Neural progenitor cell (in vitro differentiated cells): ENCODE measurements around the gene CTDSP1. TPM values are rescaled to one million over a fixed set of nuclear protein-coding genes. Genes with fewer than 3 reads are reported as not detected.

Experiments used
- DNase-seq: peaks from one replicate; pipeline ENCODE4 v3.0.0-alpha.2; 2016; ENCODE audit warnings: low spot score
- H2AFZ ChIP-seq: fragments of 200-600 bp; sonication (generic); replicated peaks from 2 replicates; pipeline ENCODE4 v1.6.1; 2016; ENCODE audit warnings: antibody characterized with exemption
- H3F3A ChIP-seq: fragments of 200-600 bp; sonication (generic); 2 replicates; pipeline ENCODE4 v1.6.1; 2016; ENCODE audit warnings: antibody characterized with exemption, low read depth
- H3K27ac ChIP-seq: fragments of 200-600 bp; sonication (generic); 2 replicates; pipeline ENCODE4 v1.5.1; 2016; ENCODE audit warnings: mild to moderate bottlenecking
- H3K27me3 ChIP-seq: fragments of 200-600 bp; sonication (generic); 2 replicates; pipeline ENCODE4 v1.6.1; 2016; ENCODE audit warnings: mild to moderate bottlenecking, moderate library complexity
- H3K36me3 ChIP-seq: fragments of 200-600 bp; sonication (generic); 2 replicates; pipeline ENCODE4 v1.5.1; 2016
- H3K4me1 ChIP-seq: fragments of 200-600 bp; sonication (generic); 2 replicates; pipeline ENCODE4 v1.6.1; 2016; ENCODE audit warnings: mixed run types
- H3K4me2 ChIP-seq: fragments of 200-600 bp; sonication (generic); 2 replicates; pipeline ENCODE4 v1.6.1; 2016
- H3K4me3 ChIP-seq: fragments of 200-600 bp; sonication (generic); 2 replicates; pipeline ENCODE4 v1.5.1; 2016
- H3K79me2 ChIP-seq: fragments of 200-600 bp; sonication (generic); 2 replicates; pipeline ENCODE4 v1.6.1; 2016; ENCODE audit warnings: low read depth
- H3K9ac ChIP-seq: fragments of 200-600 bp; sonication (generic); 2 replicates; pipeline ENCODE4 v1.6.1; 2016
- H3K9me3 ChIP-seq: fragments of 200-600 bp; sonication (generic); 2 replicates; pipeline ENCODE4 v1.5.1; 2016; ENCODE audit warnings: low read depth
- H4K20me1 ChIP-seq: fragments of 200-600 bp; sonication (generic); 2 replicates; pipeline ENCODE4 v1.6.1; 2016; ENCODE audit warnings: low read depth
- H3K27ac Mint-ChIP-seq: 3 replicates; pipeline ENCODE4 v1.8.0; 2021; ENCODE audit warnings: mixed read lengths
- H3K27me3 Mint-ChIP-seq: 2 replicates; pipeline ENCODE4 v1.8.0; 2022; ENCODE audit warnings: low read depth, mild to moderate bottlenecking, inconsistent platforms, moderate library complexity, mixed read lengths; ENCODE audit not compliant: insufficient read depth
- H3K36me3 Mint-ChIP-seq: 3 replicates; pipeline ENCODE4 v1.8.0; 2021; ENCODE audit warnings: mixed read lengths
- H3K4me1 Mint-ChIP-seq: 3 replicates; pipeline ENCODE4 v1.8.0; 2021; ENCODE audit warnings: mixed read lengths
- H3K4me3 Mint-ChIP-seq: 3 replicates; pipeline ENCODE4 v1.8.0; 2021; ENCODE audit warnings: mild to moderate bottlenecking, moderate library complexity, mixed read lengths
- H3K9me3 Mint-ChIP-seq: 3 replicates; pipeline ENCODE4 v1.8.0; 2020; ENCODE audit warnings: mixed read lengths
- EZH2 ChIP-seq: fragments of 200-600 bp; sonication (generic); IDR thresholded peaks from 2 replicates; pipeline ENCODE4 v1.6.1; 2017; ENCODE audit warnings: antibody characterized with exemption, mild to moderate bottlenecking, moderate library complexity
- EZH2phosphoT487 ChIP-seq: fragments of 200-600 bp; sonication (generic); IDR thresholded peaks from 2 replicates; pipeline ENCODE4 v1.6.1; 2017; ENCODE audit warnings: antibody characterized with exemption
- total RNA-seq: library from RNA; depleted of rRNA; stranded (reverse); fragments of >200 nt; gene quantifications from 2 replicates; pipeline ENCODE4 v1.2.3, GENCODE V29; 2015; ENCODE audit warnings: low replicate concordance
- TF ChIP-seq, protein P1 (sequence below): fragments of 200-600 bp; sonication (generic); IDR thresholded peaks from 2 replicates; pipeline ENCODE4 v1.5.1; 2017; ENCODE audit warnings: antibody characterized with exemption, mild to moderate bottlenecking

Gene CTDSP1
- total RNA-seq, 1 donor from 2014 or later, result 31.3 TPM

GRCh38 chr2:218418321-218418716 is 18.7 kb downstream of the CTDSP1 start:
- H3K36me3 Mint-ChIP-seq, result no peaks in the 10 kb centered on the region
- no peak overlapping the region for H3K4me3 Mint-ChIP-seq
- no peaks in the 10 kb centered on the region for H3F3A ChIP-seq
- no peak overlapping the region for H3K4me2 ChIP-seq
- H3K9me3 ChIP-seq, result no peaks in the 10 kb centered on the region
- no peaks in the 10 kb centered on the region for H4K20me1 ChIP-seq
- H2AFZ ChIP-seq, result no peak overlapping the region
- no peak overlapping the region for H3K27ac ChIP-seq
- no peak overlapping the region for H3K9ac ChIP-seq
- no peaks in the 10 kb centered on the region for H3K4me1 ChIP-seq
- no peaks in the 10 kb centered on the region for H3K36me3 ChIP-seq
- H3K79me2 ChIP-seq, result no peaks in the 10 kb centered on the region
- no peaks in the 10 kb centered on the region for H3K27me3 ChIP-seq
- H3K27ac Mint-ChIP-seq, result no peak overlapping the region
- peaks cover 5% of the 10 kb centered on the region for H3K27me3 Mint-ChIP-seq
- TF ChIP-seq EZH2phosphoT487, result no peak
- no peak overlapping the region for H3K4me3 ChIP-seq
- no peaks in the 10 kb centered on the region for H3K9me3 Mint-ChIP-seq
- DNase-seq, result no peak
- H3K4me1 Mint-ChIP-seq, result peaks cover 9% of the 10 kb centered on the region

- Histone ChIP-seq H4K20me1 (no peaks in the 10 kb centered on the region), H3K9ac (no peak within 1 kb of the TSS), H3K79me2 (no peaks in the 10 kb centered on the region), H3K9me3 (no peaks in the 10 kb centered on the region), H3F3A (no peaks in the 10 kb centered on the region), H3K4me2 (no peak within 1 kb of the TSS), H3K4me3 (no peak within 1 kb of the TSS), H3K27ac (no peak within 1 kb of the TSS), H3K36me3 (no peaks in the 10 kb centered on the region), H3K27me3 (no peaks in the 10 kb centered on the region), H3K4me1 (no peaks in the 10 kb centered on the region), H2AFZ (peak within 1 kb of the TSS; percentile 10)
- H3K27me3 Mint-ChIP-seq, result peaks cover 5% of the 10 kb centered on the region
- H3K9me3 Mint-ChIP-seq, result no peaks in the 10 kb centered on the region
- H3K4me1 Mint-ChIP-seq, result peaks cover 13% of the 10 kb centered on the region
- TF ChIP-seq, protein P1, sequence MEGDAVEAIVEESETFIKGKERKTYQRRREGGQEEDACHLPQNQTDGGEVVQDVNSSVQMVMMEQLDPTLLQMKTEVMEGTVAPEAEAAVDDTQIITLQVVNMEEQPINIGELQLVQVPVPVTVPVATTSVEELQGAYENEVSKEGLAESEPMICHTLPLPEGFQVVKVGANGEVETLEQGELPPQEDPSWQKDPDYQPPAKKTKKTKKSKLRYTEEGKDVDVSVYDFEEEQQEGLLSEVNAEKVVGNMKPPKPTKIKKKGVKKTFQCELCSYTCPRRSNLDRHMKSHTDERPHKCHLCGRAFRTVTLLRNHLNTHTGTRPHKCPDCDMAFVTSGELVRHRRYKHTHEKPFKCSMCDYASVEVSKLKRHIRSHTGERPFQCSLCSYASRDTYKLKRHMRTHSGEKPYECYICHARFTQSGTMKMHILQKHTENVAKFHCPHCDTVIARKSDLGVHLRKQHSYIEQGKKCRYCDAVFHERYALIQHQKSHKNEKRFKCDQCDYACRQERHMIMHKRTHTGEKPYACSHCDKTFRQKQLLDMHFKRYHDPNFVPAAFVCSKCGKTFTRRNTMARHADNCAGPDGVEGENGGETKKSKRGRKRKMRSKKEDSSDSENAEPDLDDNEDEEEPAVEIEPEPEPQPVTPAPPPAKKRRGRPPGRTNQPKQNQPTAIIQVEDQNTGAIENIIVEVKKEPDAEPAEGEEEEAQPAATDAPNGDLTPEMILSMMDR, result no peak
- TF ChIP-seq EZH2 (no peak), EZH2phosphoT487 (no peak)
- H3K36me3 Mint-ChIP-seq, result no peaks in the 10 kb centered on the region
- no peak within 1 kb of the TSS for H3K4me3 Mint-ChIP-seq
- H3K27ac Mint-ChIP-seq, result no peak within 1 kb of the TSS
- no peak for DNase-seq
Observed at GRCh38 chr2:218418717-218419458, 19.2 kb downstream of the CTDSP1 start, which contains the start of gene VIL1. Gene VIL1 (plus strand): TSS chr2:218419123. CDS start chr2:218423779, 4,656 bp downstream.

DNA sequence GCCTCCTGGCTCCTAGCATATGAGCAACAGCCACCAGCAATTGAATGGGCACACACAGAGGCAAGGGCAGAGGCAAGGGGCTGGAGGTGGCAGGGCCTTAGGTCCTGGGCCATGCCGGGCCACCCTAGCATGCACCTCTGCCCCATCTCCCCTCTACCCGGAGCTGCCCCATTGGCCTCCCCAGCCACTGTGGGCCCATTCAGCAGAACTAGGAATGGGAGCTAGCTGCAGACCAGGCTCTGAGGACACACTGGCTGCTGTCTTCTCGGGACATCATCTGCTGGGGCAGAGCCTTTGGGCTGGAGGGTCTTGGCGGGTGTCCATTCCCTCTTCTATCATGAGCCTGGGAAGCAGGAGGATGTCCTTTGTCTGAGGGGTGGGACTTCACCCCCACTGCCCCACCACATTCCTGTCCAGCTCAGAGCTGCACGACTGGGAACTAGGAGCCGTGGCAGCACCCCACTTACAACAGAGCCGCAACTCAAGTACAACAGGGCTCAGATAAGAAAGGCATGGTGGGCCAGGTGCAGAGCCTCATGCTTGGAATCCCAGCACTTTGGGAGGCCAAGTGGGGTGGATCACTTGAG is 20.1 kb downstream of the CTDSP1 start:
- Mint-ChIP-seq H3K9me3 (no peaks in the 10 kb centered on the region), H3K27ac (no peak overlapping the region), H3K4me1 (peaks cover 15% of the 10 kb centered on the region), H3K36me3 (no peaks in the 10 kb centered on the region), H3K4me3 (no peak overlapping the region), H3K27me3 (peaks cover 5% of the 10 kb centered on the region)
- H3K27me3 ChIP-seq, result no peaks in the 10 kb centered on the region
- H2AFZ ChIP-seq, result peak overlapping the region; percentile 10
- no peak overlapping the region for H3K4me3 ChIP-seq
- no peaks in the 10 kb centered on the region for H3K79me2 ChIP-seq
- H3K27ac ChIP-seq, result no peak overlapping the region
- no peak for DNase-seq
- no peak overlapping the region for H3K4me2 ChIP-seq
- H4K20me1 ChIP-seq, result no peaks in the 10 kb centered on the region
- H3K36me3 ChIP-seq, result no peaks in the 10 kb centered on the region
- TF ChIP-seq EZH2phosphoT487 (no peak), EZH2 (no peak)
- TF ChIP-seq, protein P1, result no peak
- H3K4me1 ChIP-seq, result no peaks in the 10 kb centered on the region
- H3K9me3 ChIP-seq, result no peaks in the 10 kb centered on the region
- H3F3A ChIP-seq, result no peaks in the 10 kb centered on the region
- H3K9ac ChIP-seq, result no peak overlapping the region

DNA sequence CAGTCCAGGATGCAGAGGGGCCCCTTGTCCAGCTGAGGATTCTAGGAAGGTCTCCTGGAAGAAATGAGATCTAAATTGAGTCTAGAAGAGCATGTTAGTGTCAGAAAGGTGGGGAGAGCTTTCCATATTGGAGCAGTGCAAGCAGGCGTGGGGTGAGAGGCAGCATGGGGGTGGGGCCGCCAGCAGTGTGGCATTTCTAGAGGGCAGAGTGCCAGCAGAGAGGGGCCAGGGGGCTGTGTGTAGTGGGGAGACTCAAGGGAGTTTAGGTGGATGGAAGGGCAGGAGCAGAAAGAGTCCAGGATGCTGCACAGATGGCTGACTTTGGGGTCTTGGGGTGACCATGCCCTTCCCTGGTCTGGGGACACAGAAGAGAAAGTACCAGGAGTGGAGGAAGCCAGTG is 21.4 kb downstream of the CTDSP1 start:
- no peak overlapping the region for H3K27ac ChIP-seq
- Mint-ChIP-seq H3K36me3 (no peaks in the 10 kb centered on the region), H3K27me3 (peaks cover 5% of the 10 kb centered on the region), H3K4me3 (peak overlapping the region; percentile 1), H3K9me3 (no peaks in the 10 kb centered on the region), H3K4me1 (peaks cover 15% of the 10 kb centered on the region), H3K27ac (peak overlapping the region; percentile 14)
- H3K27me3 ChIP-seq, result no peaks in the 10 kb centered on the region
- no peaks in the 10 kb centered on the region for H4K20me1 ChIP-seq
- H3K79me2 ChIP-seq, result no peaks in the 10 kb centered on the region
- H3K4me3 ChIP-seq, result no peak overlapping the region
- H3K36me3 ChIP-seq, result no peaks in the 10 kb centered on the region
- H3K9me3 ChIP-seq, result no peaks in the 10 kb centered on the region
- no peaks in the 10 kb centered on the region for H3K4me1 ChIP-seq
- TF ChIP-seq EZH2, result no peak
- TF ChIP-seq, protein P1, result no peak
- no peak for TF ChIP-seq EZH2phosphoT487
- no peak overlapping the region for H2AFZ ChIP-seq
- DNase-seq, result no peak
- H3K4me2 ChIP-seq, result no peak overlapping the region
- no peaks in the 10 kb centered on the region for H3F3A ChIP-seq
- no peak overlapping the region for H3K9ac ChIP-seq
